Measurements from ENCODE around the gene ULK3.
"Not testable (repeated sequence)": the region's sequence is repeated elsewhere in the genome, so short reads cannot be mapped to it uniquely, and the experiment has no call there.

The ULK3 gene

DNA sequence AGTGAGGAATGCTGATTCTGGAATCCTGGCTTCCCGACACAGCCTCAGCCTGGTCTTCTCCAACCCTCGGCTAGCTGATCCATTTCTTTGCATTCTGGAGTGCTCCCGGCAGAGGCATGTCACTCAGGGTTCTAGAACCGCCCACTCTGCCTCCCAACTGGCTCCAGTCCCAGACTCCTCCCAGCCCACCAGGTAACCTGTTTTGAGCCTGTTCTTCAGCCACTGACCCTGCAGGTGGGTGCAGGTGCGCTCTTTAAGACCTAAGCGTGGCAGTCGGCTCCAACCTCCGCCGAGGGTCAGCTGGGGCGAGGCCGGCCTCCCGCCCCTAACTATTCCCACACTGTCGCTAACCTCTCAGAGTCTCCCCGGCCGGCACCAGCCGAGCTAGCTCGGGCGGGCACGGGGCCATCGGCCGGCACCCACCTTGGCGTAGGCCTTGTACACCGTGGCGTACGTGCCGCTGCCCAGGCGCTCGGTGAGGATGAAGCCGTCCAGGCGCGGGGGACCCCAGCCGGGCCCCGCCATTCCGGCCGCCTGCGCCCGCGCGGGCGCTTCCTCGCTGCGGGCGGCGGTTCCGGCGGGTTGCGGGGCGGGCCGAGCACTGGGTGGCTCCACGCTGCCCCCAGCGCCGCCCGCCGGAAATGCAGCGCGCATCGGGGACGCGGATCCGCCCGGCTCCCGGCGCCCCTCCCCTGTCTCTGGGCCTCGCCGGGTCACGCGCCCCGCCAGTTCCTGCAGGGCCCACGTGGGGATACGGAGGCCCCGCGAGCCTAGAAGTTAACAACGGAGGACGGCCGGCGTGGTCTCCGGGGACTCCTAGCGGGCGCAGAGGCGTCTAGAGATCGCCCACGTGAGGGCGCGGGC, at the start of gene ULK3:
Gene ULK3, minus strand, starts transcription at position 576 of the 864 bp plus-strand sequence. Its CDS starts 51 bp downstream, at position 525.
- Mint-ChIP-seq H3K9me3 (no peaks in the 10 kb centered on the region), H3K27ac (peak within 1 kb of the TSS; percentile 94), H3K4me1 (peaks cover 53% of the 10 kb centered on the region), H3K4me3 (peak within 1 kb of the TSS; percentile 90 to 95), H3K27me3 (no peaks in the 10 kb centered on the region)
- ATAC-seq (peak; percentile 89), DNase-seq (peak; percentile 94 to 96)

DNA sequence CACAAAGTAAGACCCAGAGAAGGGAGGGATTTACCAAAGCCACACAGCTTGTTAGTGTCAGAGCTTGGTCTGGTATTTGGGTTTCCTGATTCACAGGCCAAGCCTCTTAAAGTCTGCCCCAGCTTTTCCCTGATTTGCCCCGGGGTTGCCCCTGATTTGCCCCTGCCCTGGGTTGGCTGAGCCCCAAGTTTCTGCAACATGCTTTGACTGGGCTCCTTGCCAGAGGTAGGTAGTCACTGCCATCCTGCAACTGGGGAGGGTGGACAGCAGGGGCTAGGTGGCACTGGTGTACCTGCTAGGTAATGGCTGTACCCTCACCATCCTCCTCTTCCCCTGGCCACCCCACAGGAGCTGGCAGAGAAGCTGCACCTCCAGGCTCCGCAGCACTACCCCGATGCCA, 49.4 kb upstream of the ULK3 start:
- no peak for ATAC-seq
- peaks cover 55% of the 10 kb centered on the region for H3K4me1 Mint-ChIP-seq
- H3K9me3 Mint-ChIP-seq, result no peaks in the 10 kb centered on the region

GRCh38 chr15:74891469-74891868, 48.5 kb upstream of the ULK3 start:
- peak overlapping the region; percentile 13 to 31 for H3K27ac Mint-ChIP-seq

More for the DNA sequence above, 49.4 kb upstream of the ULK3 start:
- DNase-seq, result no peak
- no peaks in the 10 kb centered on the region for H3K27me3 Mint-ChIP-seq
- H3K27ac Mint-ChIP-seq, result no peak overlapping the region
- peak overlapping the region in 1 of 2 donors; percentile 4 for H3K4me3 Mint-ChIP-seq

DNA sequence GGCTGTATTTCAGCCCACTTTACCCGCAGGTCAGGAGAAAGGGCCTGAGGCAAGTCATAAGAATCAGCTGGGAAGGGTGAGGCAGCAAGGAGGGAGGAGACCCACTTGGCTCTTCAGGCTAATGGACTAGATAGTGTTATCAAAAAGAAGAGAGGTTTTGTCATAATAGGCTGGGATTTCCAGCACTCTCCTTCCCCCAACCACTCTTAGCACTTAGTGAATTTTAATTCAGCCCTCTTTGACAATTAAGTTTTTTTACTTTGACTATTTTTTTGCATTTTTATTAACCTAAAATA, 47.7 kb upstream of the ULK3 start:
- DNase-seq (no peak), ATAC-seq (no peak)
- Mint-ChIP-seq H3K27me3 (no peaks in the 10 kb centered on the region), H3K9me3 (no peaks in the 10 kb centered on the region), H3K4me1 (peaks cover 53% of the 10 kb centered on the region), H3K27ac (peak overlapping the region; percentile 59 to 96), H3K4me3 (peak overlapping the region; percentile 86 to 95)

More at GRCh38 chr15:74891469-74891868, 48.5 kb upstream of the ULK3 start:
- no peak for ATAC-seq
- Mint-ChIP-seq H3K4me1 (peaks cover 53% of the 10 kb centered on the region), H3K4me3 (peak overlapping the region; percentile 15 to 39), H3K27me3 (no peaks in the 10 kb centered on the region), H3K9me3 (no peaks in the 10 kb centered on the region)
- DNase-seq, result no peak

- H3K27ac Mint-ChIP-seq, result peak within 1 kb of the TSS; percentile 95 to 96
- H3K27me3 Mint-ChIP-seq, result no peaks in the 10 kb centered on the region
Measured at GRCh38 chr15:74889883-74890664, 47.1 kb upstream of the ULK3 start, which contains the start of gene MPI. Gene MPI (plus strand): TSS chr15:74890042. CDS start chr15:74890074, 32 bp downstream.

GRCh38 chr15:74889390-74889882, 46.5 kb upstream of the ULK3 start:
- no peaks in the 10 kb centered on the region for H3K27me3 Mint-ChIP-seq
- H3K9me3 Mint-ChIP-seq, result no peaks in the 10 kb centered on the region
- peaks cover 53% of the 10 kb centered on the region for H3K4me1 Mint-ChIP-seq
- peak; percentile 8 for ATAC-seq
- peak overlapping the region; percentile 86 to 95 for H3K4me3 Mint-ChIP-seq
- H3K27ac Mint-ChIP-seq, result peak overlapping the region; percentile 95 to 96
- no peak for DNase-seq

More at GRCh38 chr15:74889883-74890664, 47.1 kb upstream of the ULK3 start, which contains the start of gene MPI:
- Mint-ChIP-seq H3K9me3 (no peaks in the 10 kb centered on the region), H3K4me3 (peak within 1 kb of the TSS; percentile 86 to 95), H3K4me1 (peaks cover 53% of the 10 kb centered on the region)
- peak; percentile 85 to 88 for DNase-seq
- peak; percentile 98 for ATAC-seq

DNA sequence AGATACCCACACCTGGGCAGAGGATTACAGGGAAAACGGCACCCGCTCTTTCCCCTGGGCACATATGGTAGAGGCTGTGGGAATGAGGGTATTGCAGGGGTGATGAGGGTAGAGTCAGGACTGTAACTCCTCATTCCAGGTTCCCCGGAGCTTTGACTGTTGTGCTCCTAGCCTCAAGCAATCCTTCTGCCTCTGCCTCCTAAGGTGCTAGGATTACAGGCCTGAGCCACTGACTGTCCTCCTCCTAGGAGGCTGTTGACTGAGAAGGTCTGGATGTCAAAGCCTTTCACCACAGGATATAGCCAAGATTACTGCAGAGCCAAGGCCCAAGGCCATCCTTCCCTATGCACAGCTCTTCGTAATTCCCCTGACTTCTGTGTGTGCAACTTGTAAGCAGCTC, 45.8 kb upstream of the ULK3 start:
- H3K4me1 Mint-ChIP-seq, result peaks cover 49% of the 10 kb centered on the region
- H3K27ac Mint-ChIP-seq, result no peak overlapping the region
- DNase-seq (no peak), ATAC-seq (no peak)
- no peaks in the 10 kb centered on the region for H3K9me3 Mint-ChIP-seq
- H3K4me3 Mint-ChIP-seq, result peak overlapping the region in 1 of 2 donors; percentile 95
- no peaks in the 10 kb centered on the region for H3K27me3 Mint-ChIP-seq

GRCh38 chr15:74887537-74888193, 44.7 kb upstream of the ULK3 start:
- not testable (repeated sequence) for H3K27ac Mint-ChIP-seq, H3K4me3 Mint-ChIP-seq, DNase-seq, H3K27me3 Mint-ChIP-seq, ATAC-seq, H3K9me3 Mint-ChIP-seq
- peaks cover 39% of the 10 kb centered on the region for H3K4me1 Mint-ChIP-seq

DNA sequence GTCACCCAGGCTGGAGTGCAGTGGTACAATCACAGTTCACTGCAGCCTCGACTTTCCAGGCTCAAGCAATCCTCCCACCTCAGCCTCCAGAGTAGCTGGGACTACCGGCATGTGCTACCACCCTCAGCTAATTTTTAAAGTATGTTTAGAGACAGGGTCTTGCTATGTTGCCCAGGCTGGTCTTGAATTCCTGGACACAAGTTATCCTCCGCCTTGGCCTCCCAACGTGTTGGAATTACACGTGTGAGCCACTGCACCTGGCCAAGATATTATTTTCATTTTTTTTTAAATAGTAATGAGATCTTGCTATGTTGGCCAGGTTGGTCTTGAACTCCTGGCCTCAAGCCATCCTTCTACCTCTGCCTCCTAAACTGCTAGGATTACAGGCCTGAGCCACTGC, 42.5 kb upstream of the ULK3 start:
- ATAC-seq (no peak), DNase-seq (no peak)
- no peaks in the 10 kb centered on the region for H3K27me3 Mint-ChIP-seq
- H3K9me3 Mint-ChIP-seq, result peaks cover 0 to 7% of the 10 kb centered on the region in 2 donors
- no peak overlapping the region for H3K4me3 Mint-ChIP-seq
- peaks cover 18% of the 10 kb centered on the region for H3K4me1 Mint-ChIP-seq
- peak overlapping the region in 1 of 2 donors; percentile 63 for H3K27ac Mint-ChIP-seq

GRCh38 chr15:74884428-74885223, 41.7 kb upstream of the ULK3 start:
- Mint-ChIP-seq H3K27ac (no peak overlapping the region), H3K4me3 (no peak overlapping the region), H3K9me3 (peaks cover 0 to 7% of the 10 kb centered on the region in 2 donors), H3K27me3 (no peaks in the 10 kb centered on the region), H3K4me1 (peaks cover 12% of the 10 kb centered on the region)
- no peak for ATAC-seq
- no peak for DNase-seq

GRCh38 chr15:74882528-74882927, 39.6 kb upstream of the ULK3 start:
- Mint-ChIP-seq H3K4me3 (no peak overlapping the region), H3K4me1 (no peaks in the 10 kb centered on the region), H3K27ac (no peak overlapping the region), H3K27me3 (no peaks in the 10 kb centered on the region), H3K9me3 (peaks cover 0 to 7% of the 10 kb centered on the region in 2 donors)
- no peak for DNase-seq
- ATAC-seq, result no peak

DNA sequence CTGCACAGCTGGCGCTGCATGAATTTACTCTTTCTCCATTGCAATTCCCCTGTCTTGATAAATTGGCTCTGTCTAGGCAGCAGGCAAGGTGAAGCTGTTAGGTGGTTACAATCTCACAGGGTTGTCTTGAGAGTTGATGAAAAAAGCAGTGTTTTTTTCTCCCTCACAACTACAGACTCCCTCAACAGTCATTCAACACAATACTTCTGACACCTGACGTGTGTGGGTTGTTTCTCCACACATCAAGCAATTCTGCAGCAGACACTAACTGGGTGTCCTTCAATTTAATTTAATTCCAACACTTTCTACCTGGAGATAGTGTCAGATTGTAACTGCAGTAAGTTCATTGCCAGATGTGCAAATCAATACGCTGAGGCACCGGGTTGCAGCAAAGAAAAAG, 35.3 kb upstream of the ULK3 start:
- H3K27ac Mint-ChIP-seq, result no peak overlapping the region
- no peak for ATAC-seq
- H3K27me3 Mint-ChIP-seq, result no peaks in the 10 kb centered on the region
- H3K4me3 Mint-ChIP-seq, result no peak overlapping the region
- peaks cover 0 to 15% of the 10 kb centered on the region in 2 donors for H3K9me3 Mint-ChIP-seq
- H3K4me1 Mint-ChIP-seq, result peaks cover 21% of the 10 kb centered on the region
- DNase-seq, result no peak

- DNase-seq, result peak in 1 of 2 donors; percentile 38
- peaks cover 61% of the 10 kb centered on the region for H3K4me1 Mint-ChIP-seq
- no peak for ATAC-seq
Measured at GRCh38 chr15:74873756-74874424, 30.9 kb upstream of the ULK3 start.

More at GRCh38 chr15:74873756-74874424, 30.9 kb upstream of the ULK3 start:
- Mint-ChIP-seq H3K9me3 (peaks cover 0 to 7% of the 10 kb centered on the region in 2 donors), H3K27ac (peak overlapping the region in 1 of 2 donors; percentile 52), H3K27me3 (no peaks in the 10 kb centered on the region), H3K4me3 (peak overlapping the region; percentile 96 to 98)

Data from stimulated activated naive CD8-positive, alpha-beta T cell treated with anti-CD3 and anti-CD28 coated beads, Interleukin-15, amount 100 ng/mL, for 72 hours (primary cell).